Activated CD8-positive, alpha-beta T cell treated with anti-CD3 and anti-CD28 coated beads for 36 hours (primary cell): ENCODE data around the gene FADS6. TPM values are rescaled to one million over a fixed set of nuclear protein-coding genes. Genes with fewer than 3 reads are reported as not detected.
A peak's percentile ranks its signal among the peaks of the same experiment; 100 is the strongest.

Source experiments
- ATAC-seq: fragments of 200-7000 bp; cut with Tn5 transposase; one replicate; pipeline ENCODE4 v1.10.0; 2021; ENCODE audit warnings: mild to moderate bottlenecking, moderate library complexity
- CTCF ChIA-PET: fragments of 350-600 bp; sonication (Branson Sonifier 250); formaldehyde crosslinking; loops from one replicate; lab custom pipeline; 2021; ENCODE audit warnings: antibody characterized with exemption; lab: Charles Lee
- POLR2A ChIA-PET: fragments of 350-600 bp; sonication (Branson Sonifier 250); formaldehyde crosslinking; loops from one replicate; lab custom pipeline; 2021; ENCODE audit warnings: antibody characterized with exemption; lab: Charles Lee
- DNase-seq: peaks from one replicate; pipeline ENCODE4 v3.0.0-alpha.2; 2020
- H3K27ac Mint-ChIP-seq: one replicate; pipeline ENCODE4 v1.8.0; 2021; ENCODE audit warnings: mild to moderate bottlenecking, mixed read lengths
- H3K27me3 Mint-ChIP-seq: one replicate; pipeline ENCODE4 v1.8.0; 2021; ENCODE audit warnings: mixed read lengths
- H3K36me3 Mint-ChIP-seq: one replicate; pipeline ENCODE4 v1.8.0; 2021; ENCODE audit warnings: low read depth, mixed read lengths
- H3K4me1 Mint-ChIP-seq: one replicate; pipeline ENCODE4 v1.8.0; 2021; ENCODE audit warnings: low read depth, mixed read lengths
- H3K4me3 Mint-ChIP-seq: one replicate; pipeline ENCODE4 v1.8.0; 2021; ENCODE audit warnings: mild to moderate bottlenecking, moderate library complexity, mixed read lengths
- H3K9me3 Mint-ChIP-seq: one replicate; pipeline ENCODE4 v1.8.0; 2021; ENCODE audit warnings: mixed read lengths
- CTCF ChIP-seq: fragments of 200-600 bp; IDR thresholded peaks from one replicate; pipeline ENCODE4 v1.8.0; 2022; ENCODE audit warnings: antibody characterized with exemption, mild to moderate bottlenecking
- intact Hi-C: fragments of 100-400 bp; cut with micrococcal nuclease; formaldehyde crosslinking; loops from one replicate; pipeline ENCODE4 v1.10.0; 2022
- total RNA-seq, 2 experiments: library from RNA; stranded (reverse); gene quantifications; one replicate each; pipeline ENCODE4 v1.2.3, GENCODE V29; 2021

FADS6 gene
- total RNA-seq, 2 experiments from 2014 or later = not detected

GRCh38 chr17:74930535-74931036 lies 37.2 kb upstream of the FADS6 start:
- Mint-ChIP-seq H3K4me1 (no peaks in the 10 kb centered on the region), H3K9me3 (no peaks in the 10 kb centered on the region), H3K27ac (no peak overlapping the region), H3K4me3 (no peak overlapping the region), H3K27me3 (peaks cover 39% of the 10 kb centered on the region), H3K36me3 (no peaks in the 10 kb centered on the region)
- intact Hi-C loops = no loop called here
- no peak for DNase-seq
- ChIA-PET POLR2A (no interaction called here), CTCF (interaction anchor here (0.8 to 2.1 kb wide), 3 partner anchors 27 to 30 kb away, joined by 3 to 5 read pairs (median 3); no protein-coding TSS in a partner anchor)
- no peak for ATAC-seq
- no peak for TF ChIP-seq CTCF

- no peak for DNase-seq
- Mint-ChIP-seq H3K27ac (no peak overlapping the region), H3K4me1 (peaks cover 5% of the 10 kb centered on the region), H3K4me3 (no peak overlapping the region), H3K36me3 (no peaks in the 10 kb centered on the region), H3K27me3 (peaks cover 41% of the 10 kb centered on the region), H3K9me3 (no peaks in the 10 kb centered on the region)
- no peak for ATAC-seq
- TF ChIP-seq CTCF = no peak
- POLR2A ChIA-PET = no interaction called here
- CTCF ChIA-PET = interaction anchor here (1.5 to 1.7 kb wide), 2 partner anchors 29 to 33 kb away, joined by 5 to 6 read pairs; no protein-coding TSS in a partner anchor
- intact Hi-C loops = no loop called here
These were observed 35.4 kb upstream of the FADS6 start for GRCh38 chr17:74928786-74929185.

GRCh38 chr17:74925242-74925641 lies 31.8 kb upstream of the FADS6 start:
- POLR2A ChIA-PET = interaction anchor here (1.5 kb wide), 1 partner anchor 12 kb away, joined by 3 read pairs; no protein-coding TSS in a partner anchor
- Mint-ChIP-seq H3K36me3 (no peaks in the 10 kb centered on the region), H3K27me3 (peaks cover 40% of the 10 kb centered on the region)

GRCh38 chr17:74924250-74924948 lies 31.0 kb upstream of the FADS6 start, which contains the start of gene OTOP2:
Gene OTOP2, plus strand, starts transcription at chr17:74924273. Its CDS starts 360 bp downstream, at chr17:74924633.
- intact Hi-C loops = loop anchor here (5.0 kb wide), 1 partner anchor 33 kb away; no protein-coding TSS in a partner anchor
- peak; percentile 25 for ATAC-seq
- H3K27ac Mint-ChIP-seq = no peak within 1 kb of the TSS
- no peak within 1 kb of the TSS for H3K4me3 Mint-ChIP-seq
- H3K36me3 Mint-ChIP-seq = no peaks in the 10 kb centered on the region
- no peak for TF ChIP-seq CTCF
- peaks cover 10% of the 10 kb centered on the region for H3K4me1 Mint-ChIP-seq
- ChIA-PET CTCF (interaction anchor here (0.7 to 9.3 kb wide), 16 partner anchors 10 to 278 kb away, joined by 3 to 73 read pairs (median 4); partner anchors contain the start of genes FADS6 and MRPL58), POLR2A (interaction anchor here (0.8 to 1.5 kb wide), 3 partner anchors 11 to 52 kb away, joined by 3 to 4 read pairs (median 3); partner anchors contain the start of gene FDXR)
- no peaks in the 10 kb centered on the region for H3K9me3 Mint-ChIP-seq
- peaks cover 40% of the 10 kb centered on the region for H3K27me3 Mint-ChIP-seq
- DNase-seq = no peak

More at GRCh38 chr17:74925242-74925641, 31.8 kb upstream of the FADS6 start:
- no peak for TF ChIP-seq CTCF
- ATAC-seq (no peak), DNase-seq (no peak)
- H3K4me1 Mint-ChIP-seq = peaks cover 10% of the 10 kb centered on the region
- H3K9me3 Mint-ChIP-seq = no peaks in the 10 kb centered on the region
- intact Hi-C loops = no loop called here
- CTCF ChIA-PET = interaction anchor here (1.0 to 9.3 kb wide), 4 partner anchors 33 to 74 kb away, joined by 3 to 73 read pairs (median 26); no protein-coding TSS in a partner anchor
- no peak overlapping the region for H3K27ac Mint-ChIP-seq
- no peak overlapping the region for H3K4me3 Mint-ChIP-seq
